Stimulated activated CD8-positive, alpha-beta memory T cell treated with anti-CD3 and anti-CD28 coated beads, Interleukin-2, amount 100 ng/mL, for 1 hour (primary cell): ENCODE measurements around the gene MRFAP1L1.
A peak's percentile ranks its signal among the peaks of the same experiment; 100 is the strongest.

Experiments
- DNase-seq, 2 donors: peaks; one replicate each; pipeline ENCODE4 v3.0.0-alpha.2; 2020; ENCODE audit warnings: low read depth in 2 of 2

Gene MRFAP1L1

GRCh38 chr4:6662591-6662990, 47.1 kb downstream of the MRFAP1L1 start:
- DNase-seq, result no peak

- DNase-seq, result no peak
Measured at GRCh38 chr4:6660430-6660829, 49.2 kb downstream of the MRFAP1L1 start.

- no peak for DNase-seq
Measured at GRCh38 chr4:6659897-6660296, 49.8 kb downstream of the MRFAP1L1 start.

GRCh38 chr4:6658597-6659075, 51.0 kb downstream of the MRFAP1L1 start:
- DNase-seq, result peak in 1 of 2 donors; percentile 31

- DNase-seq, result no peak
Measured at GRCh38 chr4:6658209-6658595, 51.5 kb downstream of the MRFAP1L1 start.
